RWPE1 (cell line): ENCODE measurements around the gene RECQL.
"Not testable (repeated sequence)": the region's sequence is repeated elsewhere in the genome, so short reads cannot be mapped to it uniquely, and the experiment has no call there.

ENCODE experiments used
- CTCF ChIA-PET: fragments of 350-600 bp; sonication (Branson Sonifier 250); formaldehyde crosslinking; extraction: SDS; loops from one replicate; lab custom pipeline; 2021; lab: Yijun Ruan, JAX
- POLR2A ChIA-PET: fragments of 400-600 bp; formaldehyde crosslinking; extraction: SDS; loops from one replicate; lab custom pipeline; 2020; ENCODE audit warnings: antibody characterized with exemption; ENCODE audit not compliant: low non-redundant PET; lab: Yijun Ruan, JAX
- DNase-seq: peaks from one replicate; pipeline ENCODE4 v3.0.0; 2012; ENCODE audit warnings: low spot score
- H3K27ac ChIP-seq: fragments of 450-650 bp; 2 replicates; pipeline ENCODE4 v1.5.1; 2017
- CTCF ChIP-seq: fragments of 450-650 bp; conservative IDR thresholded peaks from 2 replicates; pipeline ENCODE4 v1.5.1; 2017; ENCODE audit warnings: low read depth, mild to moderate bottlenecking

RECQL gene

GRCh38 chr12:21472197-21472823, 29.1 kb downstream of the RECQL start:
- TF ChIP-seq CTCF: no peak
- no peak for DNase-seq
- ChIA-PET POLR2A (no interaction called here), CTCF (no interaction called here)
- H3K27ac ChIP-seq: no peak overlapping the region

- no peak for DNase-seq
- H3K27ac ChIP-seq: no peak overlapping the region
- POLR2A ChIA-PET: no interaction called here
- no peak for TF ChIP-seq CTCF
- CTCF ChIA-PET: interaction anchor here (0.6 kb wide), 1 partner anchor 19 kb away, joined by 3 read pairs; no protein-coding TSS in a partner anchor
Measured at GRCh38 chr12:21471294-21471693, 30.1 kb downstream of the RECQL start.

GRCh38 chr12:21467334-21467733, 34.1 kb downstream of the RECQL start:
- H3K27ac ChIP-seq, POLR2A ChIA-PET, DNase-seq, CTCF ChIA-PET: not testable (repeated sequence)

- no peak for DNase-seq
- H3K27ac ChIP-seq: no peak overlapping the region
- ChIA-PET POLR2A (no interaction called here), CTCF (interaction anchor here (0.6 kb wide), 1 partner anchor 27 kb away, joined by 3 read pairs; no protein-coding TSS in a partner anchor)
- TF ChIP-seq CTCF: no peak
Measured at GRCh38 chr12:21459474-21459873, 42.0 kb downstream of the RECQL start.

- ChIA-PET POLR2A (no interaction called here), CTCF (interaction anchor here (0.7 kb wide), 1 partner anchor 993 kb away, joined by 3 read pairs; no protein-coding TSS in a partner anchor)
- no peak for TF ChIP-seq CTCF
- no peak for DNase-seq
- H3K27ac ChIP-seq: no peak overlapping the region
Measured at GRCh38 chr12:21456291-21456780, 45.1 kb downstream of the RECQL start.

GRCh38 chr12:21453312-21453852, 48.1 kb downstream of the RECQL start:
- POLR2A ChIA-PET: no interaction called here
- H3K27ac ChIP-seq: no peak overlapping the region
- TF ChIP-seq CTCF: no peak
- no peak for DNase-seq
- CTCF ChIA-PET: no interaction called here

- ChIA-PET POLR2A (no interaction called here), CTCF (no interaction called here)
- no peak overlapping the region for H3K27ac ChIP-seq
- TF ChIP-seq CTCF: no peak
- no peak for DNase-seq
Measured at GRCh38 chr12:21451529-21451928, 49.9 kb downstream of the RECQL start.
